GM18909 (cell line): Measurements from ENCODE around the gene FPR2.

ENCODE experiments used
- ATAC-seq: cut with Tn5 transposase; IDR thresholded peaks from one replicate; pipeline ENCODE4 v1.9.1; 2021; ENCODE audit warnings: mild to moderate bottlenecking; ENCODE audit not compliant: unreplicated experiment, poor library complexity

Gene FPR2, protein sequence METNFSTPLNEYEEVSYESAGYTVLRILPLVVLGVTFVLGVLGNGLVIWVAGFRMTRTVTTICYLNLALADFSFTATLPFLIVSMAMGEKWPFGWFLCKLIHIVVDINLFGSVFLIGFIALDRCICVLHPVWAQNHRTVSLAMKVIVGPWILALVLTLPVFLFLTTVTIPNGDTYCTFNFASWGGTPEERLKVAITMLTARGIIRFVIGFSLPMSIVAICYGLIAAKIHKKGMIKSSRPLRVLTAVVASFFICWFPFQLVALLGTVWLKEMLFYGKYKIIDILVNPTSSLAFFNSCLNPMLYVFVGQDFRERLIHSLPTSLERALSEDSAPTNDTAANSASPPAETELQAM

GRCh38 chr19:51760697-51761356 lies at the start of gene FPR2:
TSS of gene FPR2 (plus strand) at chr19:51761180. CDS start at chr19:51768659, 7,479 bp downstream.
- ATAC-seq: no peak

DNA sequence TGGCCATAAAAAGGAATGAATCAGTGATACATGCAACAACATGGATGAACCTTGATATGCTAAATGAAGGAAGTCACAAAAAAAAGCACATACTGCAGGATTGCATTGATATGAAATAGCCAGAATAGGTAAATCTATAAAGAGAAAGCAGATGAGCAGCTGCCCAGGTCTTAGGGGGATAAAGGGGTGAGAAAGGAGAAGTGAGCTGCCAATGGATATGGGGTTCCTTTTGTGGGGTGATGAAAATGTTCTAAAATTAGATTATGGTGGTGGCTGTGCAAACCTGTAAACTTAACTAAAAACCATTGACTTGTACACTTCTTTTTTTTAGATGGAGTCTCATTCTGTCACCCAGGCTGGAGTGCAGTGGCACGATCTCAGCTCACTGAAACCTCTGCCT lies 49.3 kb upstream of the FPR2 start:
- no peak for ATAC-seq

DNA sequence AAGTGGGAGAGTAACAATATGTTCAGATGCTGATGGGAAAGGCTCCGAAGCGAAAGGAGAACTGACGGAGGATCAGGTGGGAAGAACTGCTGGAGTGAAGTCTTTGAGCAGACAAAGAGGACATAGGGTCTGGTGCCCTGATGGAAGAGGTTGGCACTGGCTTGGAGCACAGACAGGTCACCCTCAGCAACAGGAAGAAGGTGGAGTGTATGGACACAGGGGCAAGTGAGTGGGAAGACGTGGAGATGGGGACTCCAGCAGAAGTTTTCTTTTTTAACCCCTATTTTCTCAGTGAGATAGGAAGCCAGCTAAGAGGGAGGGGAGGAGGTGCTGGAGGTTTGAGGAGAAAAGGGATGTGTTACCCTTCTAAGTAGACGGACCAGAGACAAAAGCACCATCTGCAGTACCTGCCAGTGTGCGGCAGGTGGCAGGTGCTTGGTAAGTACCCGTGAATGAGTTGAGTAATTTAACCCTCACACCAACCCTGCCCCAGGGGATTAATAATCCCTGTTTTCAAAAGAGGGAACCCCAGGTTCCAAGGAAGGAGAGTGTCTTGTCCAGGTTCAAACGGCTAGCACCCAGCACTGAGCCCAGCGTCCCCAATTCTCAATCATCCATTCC lies 48.4 kb upstream of the FPR2 start:
- no peak for ATAC-seq

GRCh38 chr19:51713319-51714285 lies 47.4 kb upstream of the FPR2 start:
- ATAC-seq: no peak

GRCh38 chr19:51714848-51715247 lies 46.1 kb upstream of the FPR2 start:
- ATAC-seq: no peak

DNA sequence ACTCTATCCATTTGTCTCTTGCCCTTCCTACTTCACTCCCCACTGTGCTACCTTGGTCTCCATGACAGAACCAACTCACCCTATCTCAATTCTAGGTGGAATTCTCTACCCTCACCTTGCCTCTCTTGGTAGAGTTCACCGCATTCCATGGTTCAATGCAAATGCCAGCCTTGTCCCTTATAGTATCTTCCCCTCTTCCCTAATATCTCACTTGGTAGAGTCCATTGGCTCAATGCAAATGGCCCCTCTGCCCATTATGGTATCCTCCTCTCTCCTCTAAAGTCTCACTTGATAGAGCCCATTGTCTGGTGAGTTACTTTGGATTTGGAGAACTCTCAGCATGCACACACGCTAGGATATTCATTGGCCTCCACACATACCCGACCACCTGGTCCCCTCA lies 45.1 kb upstream of the FPR2 start:
- ATAC-seq: no peak

DNA sequence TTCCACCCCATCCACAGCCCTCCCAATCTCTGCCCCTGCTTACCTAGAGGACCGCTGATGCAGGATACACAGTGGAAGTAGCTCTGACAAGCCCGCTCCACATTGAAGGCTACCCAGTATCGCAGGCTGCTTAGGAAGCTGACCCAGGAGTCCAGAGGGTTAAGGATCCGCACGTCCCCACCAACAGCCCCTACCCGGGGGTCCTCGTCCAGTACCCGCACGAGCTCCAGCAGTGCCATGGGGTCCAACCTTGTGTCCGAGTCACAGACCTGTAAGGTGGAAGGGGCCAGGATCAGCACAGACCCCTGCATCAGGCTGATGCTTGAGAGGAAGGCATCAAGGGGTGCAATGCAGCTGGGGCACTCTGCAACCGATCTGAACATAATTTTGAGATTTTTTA lies 44.1 kb upstream of the FPR2 start:
- ATAC-seq: no peak

GRCh38 chr19:51719251-51719988 lies 41.6 kb upstream of the FPR2 start:
- no peak for ATAC-seq

GRCh38 chr19:51721905-51722304 lies 39.1 kb upstream of the FPR2 start:
- ATAC-seq: no peak

- no peak for ATAC-seq
Measured at GRCh38 chr19:51722492-51722891, 38.5 kb upstream of the FPR2 start.

GRCh38 chr19:51724543-51724942 lies 36.4 kb upstream of the FPR2 start:
- ATAC-seq: no peak

GRCh38 chr19:51726049-51726448 lies 34.9 kb upstream of the FPR2 start:
- no peak for ATAC-seq

GRCh38 chr19:51727349-51727880 lies 33.6 kb upstream of the FPR2 start:
- ATAC-seq: no peak

- no peak for ATAC-seq
Measured at GRCh38 chr19:51729781-51730180, 31.2 kb upstream of the FPR2 start.

DNA sequence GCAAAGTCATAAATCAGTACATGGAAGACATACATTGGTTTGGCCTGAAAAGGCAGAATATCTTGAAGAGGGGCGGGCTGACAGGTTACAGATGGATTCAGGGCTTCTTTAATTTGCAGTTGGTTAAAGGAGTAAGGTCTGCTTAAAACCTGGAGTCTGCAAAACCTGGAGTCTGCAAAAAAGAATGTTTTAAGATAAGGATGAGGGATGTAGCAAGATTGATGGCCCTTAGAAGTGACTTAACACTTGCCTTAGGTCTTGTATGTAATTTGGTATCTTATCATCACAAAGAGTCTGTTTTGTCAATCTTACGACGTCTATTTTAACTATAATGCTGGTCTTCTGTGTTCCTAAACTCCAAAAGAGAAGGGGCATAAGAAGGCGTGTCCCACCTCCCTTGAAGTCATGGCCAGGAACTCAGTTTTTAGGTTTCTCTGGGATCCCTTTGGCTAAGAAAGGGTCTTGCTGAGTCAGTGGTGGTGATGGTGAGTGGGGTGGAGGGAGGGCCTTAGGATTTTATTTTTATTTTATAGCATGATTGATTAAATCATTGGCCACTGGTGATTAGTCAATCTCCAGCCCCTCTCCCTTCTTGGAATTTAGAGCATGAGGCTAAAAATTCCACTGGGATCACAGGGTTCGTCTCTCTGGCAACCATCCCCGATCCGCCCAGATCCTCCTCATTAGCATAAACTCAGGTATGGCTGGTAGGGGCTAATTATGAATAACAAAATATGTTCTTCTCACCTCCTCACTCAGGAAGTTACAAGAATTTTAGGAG lies 27.0 kb upstream of the FPR2 start:
- ATAC-seq: no peak

- no peak for ATAC-seq
Measured at GRCh38 chr19:51735759-51736449, 25.1 kb upstream of the FPR2 start.

DNA sequence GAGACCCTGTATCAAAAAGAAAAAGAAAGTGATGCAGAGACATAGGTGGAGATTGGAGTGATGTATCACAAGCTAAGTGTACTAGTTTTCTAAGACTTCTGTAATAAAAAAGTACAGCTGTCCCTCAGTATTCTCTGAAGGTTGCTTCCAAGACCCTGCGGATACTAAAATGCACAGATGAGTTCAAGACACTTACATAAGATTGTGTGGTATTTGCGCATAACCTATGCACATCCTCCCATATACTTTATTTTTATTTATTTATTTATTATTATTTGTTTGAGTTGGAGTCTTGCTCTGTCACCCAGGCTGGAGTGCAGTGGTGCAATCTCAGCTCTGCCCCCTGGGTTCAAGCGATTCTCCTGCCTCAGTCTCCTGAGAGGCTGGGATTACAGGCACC lies 23.6 kb upstream of the FPR2 start:
- ATAC-seq: no peak

GRCh38 chr19:51737924-51738323 lies 23.1 kb upstream of the FPR2 start:
- no peak for ATAC-seq
